Non-pigmented ciliary epithelial cell (primary cell): ENCODE measurements around the gene GJA5.

ENCODE experiments used
- DNase-seq: peaks from one replicate; pipeline ENCODE4 v3.0.0-alpha.2; 2010; ENCODE audit warnings: low read depth

Gene GJA5

GRCh38 chr1:147760481-147761260 lies at the start of gene GJA5:
TSS of gene GJA5 (minus strand) at chr1:147760602. CDS start at chr1:147759238, 1,364 bp downstream.
- no peak for DNase-seq

GRCh38 chr1:147809236-147809635 lies 48.8 kb upstream of the GJA5 start:
- DNase-seq, result no peak

- DNase-seq, result no peak
Observed at GRCh38 chr1:147808025-147808424, 47.6 kb upstream of the GJA5 start.

- no peak for DNase-seq
Observed at GRCh38 chr1:147807405-147807804, 47.0 kb upstream of the GJA5 start.

- DNase-seq, result no peak
Observed at GRCh38 chr1:147804942-147805723, 44.7 kb upstream of the GJA5 start.

- DNase-seq, result no peak
Observed at GRCh38 chr1:147800804-147801203, 40.4 kb upstream of the GJA5 start.

GRCh38 chr1:147798731-147799130 lies 38.3 kb upstream of the GJA5 start:
- no peak for DNase-seq

GRCh38 chr1:147794570-147794969 lies 34.2 kb upstream of the GJA5 start:
- DNase-seq, result no peak

GRCh38 chr1:147791876-147792275 lies 31.5 kb upstream of the GJA5 start:
- no peak for DNase-seq

GRCh38 chr1:147787765-147788164 lies 27.4 kb upstream of the GJA5 start:
- DNase-seq, result no peak

GRCh38 chr1:147786536-147786935 lies 26.1 kb upstream of the GJA5 start:
- no peak for DNase-seq

- DNase-seq, result no peak
Observed at GRCh38 chr1:147785794-147786506, 25.5 kb upstream of the GJA5 start.

- no peak for DNase-seq
Observed at GRCh38 chr1:147784941-147785340, 24.5 kb upstream of the GJA5 start.

GRCh38 chr1:147781056-147781471 lies 20.7 kb upstream of the GJA5 start:
- no peak for DNase-seq

GRCh38 chr1:147777694-147778093 lies 17.3 kb upstream of the GJA5 start:
- no peak for DNase-seq

GRCh38 chr1:147773215-147773715 lies 12.9 kb upstream of the GJA5 start:
- DNase-seq, result no peak

GRCh38 chr1:147772570-147772969 lies 12.2 kb upstream of the GJA5 start:
- no peak for DNase-seq

GRCh38 chr1:147771226-147772125 lies 11.1 kb upstream of the GJA5 start:
- DNase-seq, result no peak

GRCh38 chr1:147769106-147769505 lies 8.7 kb upstream of the GJA5 start:
- no peak for DNase-seq

GRCh38 chr1:147768582-147768981 lies 8.2 kb upstream of the GJA5 start:
- no peak for DNase-seq

GRCh38 chr1:147768101-147768500 lies 7.7 kb upstream of the GJA5 start:
- DNase-seq, result no peak
